GM18498 (cell line): ENCODE measurements around the gene TMEM131L.
A peak's percentile ranks its signal among the peaks of the same experiment; 100 is the strongest.
"Not testable (repeated sequence)": the region's sequence is repeated elsewhere in the genome, so short reads cannot be mapped to it uniquely, and the experiment has no call there.

ENCODE experiments used
- ATAC-seq: cut with Tn5 transposase; IDR thresholded peaks from one replicate; pipeline ENCODE4 v1.9.1; 2021; ENCODE audit warnings: mild to moderate bottlenecking, moderate library complexity; ENCODE audit not compliant: unreplicated experiment

TMEM131L gene

GRCh38 chr4:153447175-153447905, 18.8 kb upstream of the TMEM131L start:
- no peak for ATAC-seq

DNA sequence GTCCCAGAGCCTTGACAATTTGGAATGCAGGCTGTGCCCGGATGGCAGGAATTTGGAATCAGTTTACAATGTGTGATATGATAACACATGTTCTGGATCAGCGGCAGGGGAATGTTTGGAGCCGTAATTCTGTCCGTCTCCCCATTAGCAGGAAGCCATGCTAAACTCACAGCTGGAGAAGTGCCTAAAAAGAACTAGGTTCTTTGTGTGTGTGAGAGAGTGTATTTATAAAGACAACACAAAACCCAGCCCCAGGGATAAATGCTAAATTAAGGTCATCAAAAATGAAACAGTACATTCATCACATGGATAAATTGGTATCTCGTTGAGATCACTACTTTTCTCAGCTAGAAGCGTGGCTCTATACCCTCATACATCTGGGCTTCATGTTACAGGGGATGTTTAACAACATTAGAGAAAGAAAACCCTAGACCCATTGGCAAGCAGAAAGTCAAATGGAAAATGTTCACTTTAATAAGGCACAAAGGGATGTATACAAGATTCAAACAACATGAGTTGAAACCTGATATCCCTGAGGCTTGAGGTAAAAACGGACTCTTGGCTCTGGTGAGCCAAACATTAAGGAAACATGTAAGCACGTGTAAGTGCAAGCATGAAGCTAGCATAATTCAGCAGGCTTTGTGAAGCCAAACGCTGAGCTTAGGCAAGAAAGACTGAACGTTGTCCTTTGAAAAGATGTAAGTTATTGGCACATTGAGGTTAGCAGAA, 18.0 kb upstream of the TMEM131L start:
- ATAC-seq = no peak

- no peak for ATAC-seq
These were observed 16.8 kb upstream of the TMEM131L start for GRCh38 chr4:153449338-153449737.

DNA sequence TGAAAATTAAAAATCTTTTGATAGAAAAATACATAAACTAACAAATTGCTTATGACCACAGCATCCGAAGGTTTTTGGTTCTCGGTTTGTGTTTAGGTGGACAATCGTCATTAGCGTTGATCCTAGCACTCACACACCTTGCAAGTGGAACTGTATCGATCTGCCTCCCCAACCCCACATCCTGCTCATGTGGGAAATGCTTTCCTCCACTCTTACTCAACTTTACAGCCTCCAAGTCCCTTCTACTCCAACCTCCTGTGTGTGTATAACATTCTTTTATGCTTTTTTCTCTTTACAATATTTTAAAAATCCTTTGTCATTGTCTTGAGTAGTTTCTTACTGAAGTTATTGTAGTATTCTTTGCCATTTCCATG, 15.6 kb upstream of the TMEM131L start:
- peak; percentile 51 for ATAC-seq

DNA sequence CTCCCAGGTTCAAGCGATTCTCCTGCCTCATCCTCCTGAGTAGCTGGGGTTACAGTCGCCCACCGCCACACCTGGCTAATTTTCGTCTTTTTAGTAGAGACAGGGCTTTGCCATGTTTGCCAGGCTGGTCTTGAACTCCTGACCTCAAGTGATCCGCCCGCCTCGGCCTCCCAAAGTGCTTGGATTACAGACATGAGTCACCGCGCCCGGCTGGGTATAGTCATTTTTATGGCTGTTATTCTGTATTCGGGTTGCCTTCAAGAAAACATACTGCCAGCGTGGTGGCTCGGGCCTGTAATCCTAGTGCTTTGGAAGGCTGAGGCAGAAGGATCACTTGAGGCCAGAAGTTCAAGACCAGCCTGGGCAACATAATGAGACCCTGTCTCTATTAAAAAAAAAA, 15.0 kb upstream of the TMEM131L start:
- not testable (repeated sequence) for ATAC-seq

GRCh38 chr4:153451911-153452657, 14.1 kb upstream of the TMEM131L start:
- no peak for ATAC-seq

- ATAC-seq = no peak
These were observed 13.3 kb upstream of the TMEM131L start for GRCh38 chr4:153452658-153453378.

GRCh38 chr4:153453402-153453801, 12.8 kb upstream of the TMEM131L start:
- ATAC-seq = no peak

DNA sequence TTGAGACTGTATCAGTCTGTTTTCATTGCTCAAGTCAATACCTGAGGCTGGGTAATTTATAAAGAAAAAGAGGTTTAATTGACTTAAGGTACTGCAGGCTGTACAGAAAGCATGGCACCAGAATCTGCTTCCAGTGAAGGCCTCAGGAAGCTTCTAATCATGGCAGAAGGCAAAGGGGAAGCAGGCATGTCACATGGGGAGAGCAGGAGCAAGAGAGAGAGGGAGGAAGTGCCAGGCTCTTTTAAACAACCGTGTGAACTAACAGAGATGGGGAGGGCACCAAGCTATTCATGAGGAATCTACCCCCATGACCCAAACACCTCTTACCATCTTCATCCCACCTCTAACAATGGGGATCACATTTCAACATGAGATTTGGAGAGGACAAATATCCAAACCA, 7.2 kb upstream of the TMEM131L start:
- ATAC-seq = no peak

GRCh38 chr4:153461549-153461948, 4.6 kb upstream of the TMEM131L start:
- ATAC-seq = not testable (repeated sequence)

DNA sequence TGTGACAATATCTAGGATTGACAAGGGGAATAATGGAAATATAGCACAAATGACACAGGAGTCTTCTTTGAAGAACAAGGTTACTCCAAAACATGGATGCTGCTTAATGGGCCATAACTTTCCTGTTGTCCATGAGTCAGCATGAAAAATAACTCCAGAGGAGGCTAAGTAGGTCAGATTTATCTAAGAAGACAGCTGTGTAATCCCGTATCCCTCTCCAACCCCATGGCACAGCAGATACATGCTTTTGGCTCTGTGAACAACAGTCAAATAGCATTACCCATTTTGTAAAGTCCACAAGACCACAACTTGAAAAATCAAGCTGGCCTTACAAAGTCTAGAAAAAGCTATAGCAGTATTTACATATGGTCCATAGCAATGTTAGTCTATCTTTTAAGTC, 2.1 kb upstream of the TMEM131L start:
- ATAC-seq = no peak

DNA sequence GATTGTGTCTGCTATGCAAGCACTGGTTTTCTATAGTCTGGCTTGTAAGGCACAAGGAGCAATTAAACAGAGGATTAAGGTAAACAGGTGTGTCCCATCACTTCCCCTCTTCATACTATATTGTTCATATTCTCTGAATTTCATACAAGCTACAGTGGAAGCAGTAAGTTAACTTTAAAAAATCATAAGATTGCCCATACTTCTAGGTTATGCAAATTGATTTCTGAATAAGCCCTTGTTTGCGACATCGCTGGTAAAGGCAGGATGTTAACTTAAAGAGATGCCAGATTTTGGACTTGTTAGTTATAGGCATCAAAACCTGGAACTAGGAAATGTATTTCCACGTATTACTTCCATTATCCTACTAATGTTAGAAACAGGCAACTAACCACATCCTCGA, 1.0 kb upstream of the TMEM131L start:
- no peak for ATAC-seq

- peak; percentile 13 for ATAC-seq
These were observed 512 bp upstream of the TMEM131L start for GRCh38 chr4:153465615-153466080.

GRCh38 chr4:153466949-153467896, 1.1 kb downstream of the TMEM131L start:
- peak; percentile 58 for ATAC-seq

DNA sequence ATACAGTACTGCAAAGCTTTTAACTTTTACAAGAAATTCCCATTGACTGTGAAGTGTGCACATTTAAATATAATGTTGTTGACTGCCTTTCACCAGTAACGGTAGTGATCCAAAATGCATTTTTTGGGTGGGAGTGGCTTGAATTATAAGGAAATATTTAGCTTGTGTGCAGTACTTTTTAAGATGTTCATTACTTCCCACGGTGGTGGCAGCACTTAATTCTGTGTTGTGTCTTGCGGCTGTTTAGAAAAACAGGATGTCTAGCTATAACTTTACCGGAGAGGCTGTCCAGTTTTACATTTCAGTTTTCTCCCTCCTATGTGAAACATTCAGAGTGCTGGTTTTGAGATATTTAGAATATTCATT, 1.7 kb downstream of the TMEM131L start:
- no peak for ATAC-seq

GRCh38 chr4:153468587-153468986, 2.4 kb downstream of the TMEM131L start:
- ATAC-seq = peak; percentile 21

GRCh38 chr4:153469031-153469430, 2.9 kb downstream of the TMEM131L start:
- ATAC-seq = no peak

DNA sequence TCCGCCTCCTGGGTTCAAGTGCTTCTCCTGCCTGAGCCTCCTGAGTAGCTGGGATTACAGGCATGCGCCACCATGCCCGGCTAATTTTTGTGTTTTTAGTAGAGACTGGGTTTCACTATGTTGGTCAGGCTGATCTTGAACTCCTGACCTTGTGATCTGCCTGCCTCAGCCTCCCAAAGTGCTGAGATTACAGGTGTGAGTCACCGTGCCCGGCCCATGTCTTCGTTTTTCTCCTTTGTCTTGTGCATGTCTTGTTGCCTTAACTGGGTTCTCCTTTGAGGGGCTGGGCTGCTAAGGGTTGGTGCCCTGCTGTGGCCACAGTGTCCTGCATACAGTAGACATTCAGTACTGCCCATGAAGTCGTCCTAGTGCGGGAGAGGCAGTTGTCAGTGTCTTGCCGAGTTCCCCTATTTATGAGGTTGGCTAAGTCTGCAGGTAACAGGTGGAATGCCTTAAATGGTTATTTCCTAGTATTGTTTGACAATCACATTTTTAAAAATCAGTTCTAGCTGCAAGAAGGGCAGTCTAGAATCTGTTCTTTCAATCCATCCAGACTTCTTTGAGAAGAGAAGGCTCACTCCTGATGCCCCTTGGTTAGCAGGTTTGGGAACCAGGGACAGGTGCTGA, 5.0 kb downstream of the TMEM131L start:
- not testable (repeated sequence) for ATAC-seq

GRCh38 chr4:153471698-153472093, 5.5 kb downstream of the TMEM131L start:
- peak; percentile 28 for ATAC-seq
